HCT116 (cell line): ENCODE data around the gene STAM. TPM values are rescaled to one million over a fixed set of nuclear protein-coding genes. Genes with fewer than 3 reads are reported as not detected.

Source experiments
- ATAC-seq: fragments of 200-7000 bp; cut with Tn5 transposase; 2 replicates; pipeline ENCODE4 v1.9.1; 2020; ENCODE audit warnings: mild to moderate bottlenecking, moderate library complexity
- BruUV-seq: library from RNA; stranded (reverse); fragments of 400-500 nt; replicated peaks from 2 replicates; lab custom pipeline; 2021; lab: Mats Ljungman, UMichigan
- CTCF ChIA-PET: fragments of 300-600 bp; sonication (Branson Sonifier 250); formaldehyde crosslinking; loops from one replicate; lab custom pipeline; 2021; ENCODE audit warnings: antibody characterized with exemption; lab: Charles Lee
- POLR2A ChIA-PET: fragments of 300-600, 350-600 bp; sonication (Branson Sonifier 250); formaldehyde crosslinking; loops from one replicate; lab custom pipeline; 2021; ENCODE audit warnings: antibody characterized with exemption; lab: Charles Lee
- RAD21 ChIA-PET, 2 experiments: fragments of 300-600 bp; sonication (Branson Sonifier 250); formaldehyde crosslinking; loops; one replicate each; lab custom pipeline; 2023; ENCODE audit warnings: low total read pairs in 2 of 2; ENCODE audit not compliant: uncharacterized antibody in 2 of 2, unreplicated experiment in 2 of 2, low non-redundant PET in 1 of 2; lab: Charles Lee
- DNase-seq: peaks from one replicate; pipeline ENCODE4 v3.0.0-alpha.2; 2010; ENCODE audit warnings: low read depth, low spot score
- H2AFZ ChIP-seq: fragments of 200-600 bp; shearing (Covaris generic), sonication (generic); 2 replicates; pipeline ENCODE4 v1.6.1; 2017; ENCODE audit warnings: low read depth, mixed run types, mixed read lengths, antibody characterized with exemption, low read length; ENCODE audit not compliant: poor library complexity, severe bottlenecking
- H3K27ac ChIP-seq: 2 replicates; pipeline ENCODE4 v1.5.1; 2012; ENCODE audit warnings: low read depth, low read length
- H3K27me3 ChIP-seq: fragments of 200-600 bp; sonication (generic); 2 replicates; pipeline ENCODE4 v1.6.1; 2016; ENCODE audit warnings: mixed run types, low read length, mixed read lengths; ENCODE audit not compliant: insufficient read depth
- H3K36me3 ChIP-seq, 2 experiments: fragments of 200-500 bp in 1 of 2; fragments of 200-600 bp in 1 of 2; sonication (Bioruptor generic) in 1 of 2; sonication (generic) in 1 of 2; 2 replicates each; pipeline versions ENCODE4 v1.5.1 to v1.6.1; 2014 to 2016; ENCODE audit warnings: low read length in 2 of 2, inconsistent platforms in 1 of 2, mixed read lengths in 1 of 2, mixed run types in 1 of 2; ENCODE audit not compliant: insufficient read depth in 2 of 2, control insufficient read depth in 1 of 2
- H3K4me1 ChIP-seq, 2 experiments: fragments of 200-600 bp in 1 of 2; sonication (generic) in 1 of 2; 2 replicates each; pipeline versions ENCODE4 v1.5.1 to v1.6.1; 2012 to 2017; ENCODE audit warnings: low read length in 2 of 2, inconsistent platforms in 1 of 2, mild to moderate bottlenecking in 1 of 2, mixed read lengths in 1 of 2, mixed run types in 1 of 2, moderate library complexity in 1 of 2; ENCODE audit not compliant: insufficient read depth in 2 of 2, control insufficient read depth in 1 of 2
- H3K4me2 ChIP-seq: fragments of 200-600 bp; sonication (generic); 2 replicates; pipeline ENCODE4 v1.6.1; 2017; ENCODE audit warnings: mixed run types, low read length, mixed read lengths
- H3K4me3 ChIP-seq, 2 experiments: fragments of 200-600 bp in 1 of 2; sonication (generic) in 1 of 2; replicated peaks in 1 of 2; 2 replicates each; pipeline ENCODE4 v1.5.1; 2011 to 2016; ENCODE audit warnings: low read length in 2 of 2, control low read depth in 1 of 2, low read depth in 1 of 2, mild to moderate bottlenecking in 1 of 2, mixed read lengths in 1 of 2, mixed run types in 1 of 2
- H3K79me2 ChIP-seq: fragments of 200-600 bp; sonication (generic); 2 replicates; pipeline ENCODE4 v1.6.1; 2017; ENCODE audit warnings: mild to moderate bottlenecking, mixed run types, low read length, moderate library complexity, mixed read lengths; ENCODE audit not compliant: insufficient read depth
- H3K9ac ChIP-seq: fragments of 200-600 bp; sonication (generic); 2 replicates; pipeline ENCODE4 v1.6.1; 2016; ENCODE audit warnings: low read length, mixed read lengths
- H3K9me2 ChIP-seq: fragments of 200-600 bp; sonication (generic), shearing (Covaris generic); 2 replicates; pipeline ENCODE4 v1.6.1; 2017; ENCODE audit warnings: mixed run types, mild to moderate bottlenecking, moderate library complexity; ENCODE audit not compliant: insufficient read depth
- H3K9me3 ChIP-seq, 2 experiments: fragments of 200-500 bp in 1 of 2; fragments of 200-600 bp in 1 of 2; sonication (Bioruptor generic) in 1 of 2; sonication (generic) in 1 of 2; 2 replicates each; pipeline ENCODE4 v1.6.1; 2014 to 2017; ENCODE audit warnings: low read length in 2 of 2, mixed read lengths in 2 of 2, inconsistent platforms in 1 of 2, low read depth in 1 of 2, mild to moderate bottlenecking in 1 of 2, mixed run types in 1 of 2, moderate library complexity in 1 of 2; ENCODE audit not compliant: control insufficient read depth in 1 of 2, insufficient read depth in 1 of 2
- H4K20me1 ChIP-seq: fragments of 200-600 bp; sonication (generic), shearing (Covaris generic); 2 replicates; pipeline ENCODE4 v1.6.1; 2017; ENCODE audit warnings: mixed run types, mild to moderate bottlenecking, moderate library complexity; ENCODE audit not compliant: insufficient read depth
- ATF3 ChIP-seq: IDR thresholded peaks from 2 replicates; pipeline ENCODE4 v1.6.1; 2012
- CBX3 ChIP-seq: IDR thresholded peaks from 2 replicates; pipeline ENCODE4 v1.6.1; 2012; ENCODE audit warnings: low read depth
- CEBPB ChIP-seq: IDR thresholded peaks from 2 replicates; pipeline ENCODE4 v1.6.1; 2012; ENCODE audit warnings: low read depth
- CTCF ChIP-seq, 3 experiments: fragments of 200-600 bp in 1 of 3; sonication (generic) in 1 of 3; IDR thresholded peaks in 2 of 3; conservative IDR thresholded peaks in 1 of 3; 2 replicates each; pipeline ENCODE4 v1.5.1; 2012 to 2017; ENCODE audit warnings: low read depth in 2 of 3, low read length in 2 of 3, antibody characterized with exemption in 1 of 3, borderline replicate concordance in 1 of 3, control low read depth in 1 of 3, mild to moderate bottlenecking in 1 of 3, mixed read lengths in 1 of 3, mixed run types in 1 of 3, moderate library complexity in 1 of 3; ENCODE audit not compliant: insufficient read depth in 1 of 3
- EGR1 ChIP-seq: IDR thresholded peaks from 2 replicates; pipeline ENCODE4 v1.6.1; 2012; ENCODE audit warnings: low read depth
- ELF1 ChIP-seq: IDR thresholded peaks from 2 replicates; pipeline ENCODE4 v1.6.1; 2012; ENCODE audit warnings: low read depth, borderline replicate concordance
- EZH2phosphoT487 ChIP-seq: fragments of 200-600 bp; IDR thresholded peaks from 2 replicates; pipeline ENCODE4 v1.6.1; 2018; ENCODE audit warnings: antibody characterized with exemption, borderline replicate concordance
- SP1 ChIP-seq: IDR thresholded peaks from 2 replicates; pipeline ENCODE4 v1.6.1; 2012; ENCODE audit warnings: low read depth
- ZBTB33 ChIP-seq: IDR thresholded peaks from 2 replicates; pipeline ENCODE4 v1.6.1; 2011; ENCODE audit warnings: mild to moderate bottlenecking, low read length, moderate library complexity; ENCODE audit not compliant: insufficient replicate concordance; ENCODE audit errors: extremely low read depth
- intact Hi-C: fragments of 100-400 bp; cut with micrococcal nuclease; formaldehyde crosslinking; loops from 2 replicates; pipeline ENCODE4 v1.10.0; 2022
- total RNA-seq: library from RNA; stranded (reverse); gene quantifications from one replicate; pipeline ENCODE4 v1.2.1, GENCODE V29; 2021; ENCODE audit not compliant: unreplicated experiment

Gene STAM
- total RNA-seq, 1 experiment from 2014 or later, result 23.0 TPM

- H3K9me2 ChIP-seq, result no peaks in the 10 kb centered on the region
- no peak overlapping the region for H3K27ac ChIP-seq
- no peaks in the 10 kb centered on the region for H3K79me2 ChIP-seq
- ChIA-PET POLR2A (no interaction called here), RAD21 (no interaction called here), CTCF (interaction anchor here (1.0 to 1.1 kb wide), 3 partner anchors 115 to 118 kb away, joined by 3 read pairs; partner anchors contain the start of gene HACD1)
- no peak overlapping the region for H3K9ac ChIP-seq
- TF ChIP-seq ZBTB33, result no peak
- no peak for TF ChIP-seq ATF3
- no peak for TF ChIP-seq CEBPB
- no peak for TF ChIP-seq EZH2phosphoT487
- TF ChIP-seq SP1, result no peak
- no TSS peak for BruUV-seq
- H3K36me3 ChIP-seq, result no peaks in the 10 kb centered on the region
- no peaks in the 10 kb centered on the region for H3K9me3 ChIP-seq
- no peak overlapping the region for H2AFZ ChIP-seq
- no peak overlapping the region for H3K4me2 ChIP-seq
- H3K4me3 ChIP-seq, result no peak overlapping the region
- H3K4me1 ChIP-seq, result no peaks in the 10 kb centered on the region
- H3K27me3 ChIP-seq, result no peaks in the 10 kb centered on the region
- DNase-seq, result no peak
- intact Hi-C loops, result no loop called here
- no peak for ATAC-seq
- no peaks in the 10 kb centered on the region for H4K20me1 ChIP-seq
These were observed 91.4 kb downstream of the STAM start for GRCh38 chr10:17735166-17735941.

GRCh38 chr10:17736223-17736622 is 92.3 kb downstream of the STAM start:
- Histone ChIP-seq H3K4me3 (no peak overlapping the region), H3K9me2 (no peaks in the 10 kb centered on the region), H3K9ac (no peak overlapping the region), H3K27me3 (no peaks in the 10 kb centered on the region), H2AFZ (no peak overlapping the region), H4K20me1 (no peaks in the 10 kb centered on the region), H3K4me1 (no peaks in the 10 kb centered on the region), H3K9me3 (no peaks in the 10 kb centered on the region), H3K27ac (no peak overlapping the region), H3K36me3 (no peaks in the 10 kb centered on the region), H3K79me2 (no peaks in the 10 kb centered on the region), H3K4me2 (no peak overlapping the region)
- ChIA-PET RAD21 (no interaction called here), POLR2A (no interaction called here), CTCF (interaction anchor here (1.0 kb wide), 2 partner anchors 114 to 119 kb away, joined by 3 read pairs; partner anchors contain the start of gene HACD1)
- BruUV-seq, result no TSS peak
- TF ChIP-seq CTCF (IDR thresholded peaks at IDR 0.05 in 2 of 3, conservative IDR thresholded peaks at IDR 0.05 in 1 of 3; ENCODE audit: borderline replicate concordance in 1 of 3, insufficient read depth in 1 of 3, low read depth in 2 of 3, low read length in 2 of 3) (peak in 1 of 3 experiments; percentile 19; a peak in 1 of 6 replicates), EGR1 (no peak), ELF1 (no peak), CBX3 (no peak), ZBTB33 (no peak)
- DNase-seq, result no peak
- ATAC-seq, result no peak
- intact Hi-C loops, result no loop called here
